T-helper 2 cell (primary cell): ENCODE results near the gene CRYBA2.
A peak's percentile ranks its signal among the peaks of the same experiment; 100 is the strongest.

Source experiments
- DNase-seq, 5 experiments: peaks; one replicate each; pipeline versions ENCODE4 v3.0.0 to v3.0.0-alpha.2; 2012 to 2022
- total RNA-seq, 2 donors: gene quantifications; one replicate each; lab custom pipeline; 2026; lab: John Stamatoyannopoulos, UW

Gene CRYBA2
- total RNA-seq: 0 reads per million in 2 donors

GRCh38 chr2:218993345-218994315 lies at the start of gene CRYBA2:
CRYBA2 (minus strand) TSS chr2:218993422; CDS start chr2:218993176, 246 bp downstream.
- no peak for DNase-seq

- no peak for DNase-seq
Measured at GRCh38 chr2:219042750-219043149, 49.5 kb upstream of the CRYBA2 start.

GRCh38 chr2:219042157-219042556 lies 48.9 kb upstream of the CRYBA2 start:
- DNase-seq: no peak

- DNase-seq: peak in 1 of 5 experiments; percentile 40
Measured at GRCh38 chr2:219041252-219041651, 48.0 kb upstream of the CRYBA2 start, which contains the start of gene CFAP65. CFAP65 (minus strand) TSS chr2:219041516; CDS start chr2:219039048, 2,468 bp downstream.

- no peak for DNase-seq
Measured at GRCh38 chr2:219038600-219038999, 45.4 kb upstream of the CRYBA2 start.

- no peak for DNase-seq
Measured at GRCh38 chr2:219037783-219038499, 44.7 kb upstream of the CRYBA2 start.

GRCh38 chr2:219035942-219036341 lies 42.7 kb upstream of the CRYBA2 start:
- no peak for DNase-seq

GRCh38 chr2:219034823-219035222 lies 41.6 kb upstream of the CRYBA2 start:
- DNase-seq: no peak

- DNase-seq: no peak
Measured at GRCh38 chr2:219032051-219032745, 39.0 kb upstream of the CRYBA2 start.

- no peak for DNase-seq
Measured at GRCh38 chr2:219031005-219031738, 38.0 kb upstream of the CRYBA2 start.

- DNase-seq: no peak
Measured at GRCh38 chr2:219030177-219030940, 37.1 kb upstream of the CRYBA2 start.

- DNase-seq: peak; percentile 53 to 68 (median 64)
Measured at GRCh38 chr2:219029829-219030165, 36.6 kb upstream of the CRYBA2 start.

- DNase-seq: no peak
Measured at GRCh38 chr2:219028996-219029828, 36.0 kb upstream of the CRYBA2 start.

- no peak for DNase-seq
Measured at GRCh38 chr2:219028141-219028540, 34.9 kb upstream of the CRYBA2 start.

- DNase-seq: no peak
Measured at GRCh38 chr2:219027511-219028055, 34.4 kb upstream of the CRYBA2 start.

GRCh38 chr2:219026946-219027345 lies 33.7 kb upstream of the CRYBA2 start:
- no peak for DNase-seq

GRCh38 chr2:219025637-219026585 lies 32.7 kb upstream of the CRYBA2 start:
- no peak for DNase-seq

- DNase-seq: no peak
Measured at GRCh38 chr2:219024059-219024458, 30.8 kb upstream of the CRYBA2 start.

- DNase-seq: no peak
Measured at GRCh38 chr2:219023045-219023605, 29.9 kb upstream of the CRYBA2 start.
